DMS153 (cell line): ENCODE results near the gene B4GALNT2.
"Not testable (repeated sequence)": the region's sequence is repeated elsewhere in the genome, so short reads cannot be mapped to it uniquely, and the experiment has no call there.

Source experiments
- DNase-seq: peaks from one replicate; lab custom pipeline; 2025; lab: John Stamatoyannopoulos, UW

The B4GALNT2 gene

DNA sequence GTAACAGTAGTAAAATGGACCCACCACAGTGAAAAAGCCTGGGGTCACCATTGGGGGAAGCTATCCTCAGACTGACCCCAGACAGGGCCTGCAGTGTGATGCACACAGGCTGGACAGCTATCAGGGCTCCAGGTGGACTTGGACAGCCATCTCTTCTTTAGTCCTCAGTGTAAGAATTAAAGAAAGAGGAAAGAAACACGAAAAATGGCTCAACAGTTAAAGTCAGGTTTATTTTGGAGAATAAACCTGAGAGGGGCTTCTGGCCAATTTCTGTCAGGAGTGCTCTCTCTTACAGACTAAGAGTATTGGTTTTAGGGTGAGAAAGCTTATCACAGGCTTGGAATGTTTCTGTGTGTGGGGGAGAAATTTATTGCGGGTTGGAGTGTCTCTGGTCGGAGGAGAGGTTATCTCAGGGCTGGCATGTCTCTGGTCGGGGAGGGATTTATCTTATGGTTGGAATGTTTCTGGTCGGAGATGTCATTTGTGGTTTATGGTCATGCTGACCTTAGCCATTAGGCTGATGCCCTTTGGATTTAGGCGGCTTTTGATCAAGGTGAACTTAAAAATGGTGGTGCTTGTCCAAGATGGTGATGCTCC is 10.8 kb upstream of the B4GALNT2 start:
- no peak for DNase-seq

DNA sequence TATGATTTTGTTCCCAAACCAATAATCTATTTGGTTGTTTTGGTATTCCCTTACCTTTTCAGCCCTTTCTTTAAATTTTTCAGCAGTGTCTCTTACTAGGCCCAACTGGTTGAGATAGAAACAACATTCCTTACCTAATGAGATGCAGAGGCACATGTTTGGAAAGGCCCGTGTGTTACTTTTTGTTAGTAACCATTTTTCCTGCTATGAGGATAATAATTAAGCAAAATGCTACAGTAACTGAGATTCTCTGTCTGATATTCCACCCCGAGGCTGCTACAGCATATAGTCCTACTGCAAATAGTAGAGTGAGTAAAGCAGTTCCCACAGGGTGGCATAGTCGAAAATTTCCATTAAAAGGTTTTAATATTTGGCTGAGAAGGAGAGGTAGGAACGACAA is 10.0 kb upstream of the B4GALNT2 start:
- DNase-seq: no peak

DNA sequence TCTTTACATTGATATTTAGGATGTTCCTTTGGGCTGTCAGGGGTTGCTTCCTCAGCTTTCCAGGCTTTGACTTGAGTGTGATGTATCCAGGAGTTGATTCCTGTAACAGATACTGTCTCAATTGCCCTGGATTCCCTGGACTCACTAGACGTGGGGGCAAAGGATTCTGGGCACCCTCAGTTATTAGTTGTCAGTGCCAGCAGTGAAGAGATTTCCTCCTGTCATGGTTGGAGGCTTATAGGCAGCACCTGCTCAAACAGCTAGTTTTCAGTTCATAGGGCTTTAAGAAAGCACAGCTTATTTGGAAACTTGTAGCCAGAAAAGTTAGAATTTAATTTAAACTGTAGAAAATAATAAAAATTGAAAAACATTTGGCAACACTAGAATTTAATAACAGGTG is 9.5 kb upstream of the B4GALNT2 start:
- DNase-seq: no peak

DNA sequence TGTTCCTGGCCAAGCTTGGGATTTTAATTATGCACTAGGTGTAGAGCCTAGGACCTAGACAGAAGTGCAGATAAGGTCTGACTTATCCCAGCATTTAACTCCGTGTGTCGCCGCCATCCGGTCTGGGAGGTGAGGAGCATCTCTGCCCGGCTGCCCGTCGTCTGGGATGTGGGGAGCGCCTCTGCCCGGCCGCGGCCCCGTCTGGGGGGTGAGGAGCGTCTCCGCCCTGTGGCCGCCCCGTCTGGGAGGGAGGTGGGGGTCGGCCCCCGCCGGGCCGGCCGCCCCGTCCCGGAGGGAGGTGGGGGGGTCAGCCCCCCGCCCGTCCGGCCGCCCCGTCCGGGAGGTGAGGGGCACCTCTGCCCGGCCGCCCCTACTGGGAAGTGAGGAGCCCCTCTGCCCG is 7.1 kb upstream of the B4GALNT2 start:
- DNase-seq: no peak

DNA sequence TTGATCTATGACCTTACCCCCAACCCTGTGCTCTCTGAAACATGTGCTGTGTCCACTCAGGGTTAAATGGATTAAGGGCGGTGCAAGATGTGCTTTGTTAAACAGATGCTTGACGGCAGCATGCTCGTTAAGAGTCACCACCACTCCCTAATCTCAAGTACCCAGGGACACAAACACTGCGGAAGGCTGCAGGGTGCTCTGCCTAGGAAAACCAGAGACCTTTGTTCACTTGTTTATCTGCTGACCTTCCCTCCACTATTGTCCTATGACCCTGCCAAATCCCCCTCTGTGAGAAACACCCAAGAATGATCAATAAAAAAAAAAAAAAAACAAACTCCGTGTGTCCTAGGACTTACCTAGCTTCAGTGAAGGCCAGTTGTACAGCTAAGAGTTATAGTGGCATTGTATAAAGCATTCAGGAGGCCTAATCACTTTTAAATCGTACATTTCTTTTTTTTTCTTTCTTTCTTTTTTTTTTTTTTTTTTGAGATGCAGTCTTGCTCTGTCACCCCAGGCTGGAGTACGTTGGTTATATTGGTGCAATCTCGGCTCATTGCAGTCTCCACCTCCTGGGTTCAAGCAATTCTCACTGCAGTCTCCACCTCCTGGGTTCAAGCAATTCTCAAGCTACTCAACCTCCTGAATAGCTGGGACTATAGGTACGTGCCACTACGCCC is 6.2 kb upstream of the B4GALNT2 start:
- DNase-seq: not testable (repeated sequence)

DNA sequence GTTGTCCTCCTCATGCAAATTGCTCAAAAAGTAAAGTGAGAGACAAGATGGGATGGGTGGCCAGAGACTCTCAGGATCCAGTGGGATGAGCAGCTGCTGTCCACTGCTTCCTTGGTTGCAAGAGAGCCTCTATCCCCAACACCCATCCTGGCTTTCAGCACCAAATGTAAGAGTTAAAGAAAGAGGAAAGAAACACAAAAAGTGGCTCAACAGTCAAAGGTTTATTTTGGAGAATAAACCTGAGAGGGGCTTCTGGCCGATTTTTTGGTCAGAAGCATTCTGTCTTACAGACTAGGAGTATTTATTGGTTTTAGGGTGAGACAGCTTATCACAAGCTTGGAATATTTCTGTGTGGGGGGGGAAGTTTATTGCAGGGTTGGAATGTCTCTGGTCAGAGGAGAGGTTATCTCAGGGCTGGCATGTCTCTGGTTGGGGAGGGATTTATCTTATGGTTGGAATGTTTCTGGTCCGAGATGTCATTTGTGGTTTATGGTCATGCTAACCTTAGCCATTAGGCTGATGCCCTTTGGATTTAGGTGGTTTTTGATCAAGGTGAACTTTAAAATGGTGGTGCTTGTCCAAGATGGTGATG is 3.1 kb upstream of the B4GALNT2 start:
- DNase-seq: not testable (repeated sequence)

DNA sequence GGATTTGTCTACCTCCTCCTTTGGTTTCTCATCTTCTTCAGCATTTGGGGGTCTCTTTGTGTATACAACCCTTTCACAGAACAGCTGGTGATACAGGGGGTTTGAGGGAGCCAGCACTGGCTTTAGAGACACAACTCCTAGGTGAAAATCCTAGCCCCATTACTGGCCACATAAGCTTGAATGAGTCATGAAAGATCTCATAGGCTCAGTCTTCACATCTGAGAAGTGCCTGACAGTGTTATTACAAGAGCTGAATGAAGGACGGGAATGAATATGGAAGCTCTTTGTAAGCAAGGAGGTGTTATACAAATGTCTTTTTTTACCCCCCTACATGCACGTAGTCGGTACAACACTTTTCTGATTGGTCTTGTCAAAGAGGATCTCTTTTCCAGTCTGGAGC is 1.7 kb upstream of the B4GALNT2 start:
- no peak for DNase-seq

DNA sequence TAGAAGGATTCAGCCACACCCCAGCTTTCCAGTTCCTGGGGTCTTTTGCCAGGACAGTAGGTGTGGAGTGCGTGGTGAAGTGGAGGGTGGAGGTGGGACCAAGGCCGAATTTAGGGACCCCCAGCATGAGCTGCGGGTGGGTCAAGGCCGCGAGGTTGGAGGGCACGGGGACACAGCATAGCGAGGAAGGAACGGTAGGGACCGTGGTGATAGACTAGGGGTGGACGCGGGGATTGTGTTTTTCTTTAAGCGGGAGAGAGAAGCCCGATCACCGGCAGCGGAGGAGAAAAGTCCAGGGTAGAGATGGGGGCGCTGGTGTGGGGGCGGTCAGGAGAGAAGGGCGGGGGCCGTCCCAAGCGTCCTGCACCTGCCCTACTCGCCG is 261 bp upstream of the B4GALNT2 start:
- DNase-seq: no peak

DNA sequence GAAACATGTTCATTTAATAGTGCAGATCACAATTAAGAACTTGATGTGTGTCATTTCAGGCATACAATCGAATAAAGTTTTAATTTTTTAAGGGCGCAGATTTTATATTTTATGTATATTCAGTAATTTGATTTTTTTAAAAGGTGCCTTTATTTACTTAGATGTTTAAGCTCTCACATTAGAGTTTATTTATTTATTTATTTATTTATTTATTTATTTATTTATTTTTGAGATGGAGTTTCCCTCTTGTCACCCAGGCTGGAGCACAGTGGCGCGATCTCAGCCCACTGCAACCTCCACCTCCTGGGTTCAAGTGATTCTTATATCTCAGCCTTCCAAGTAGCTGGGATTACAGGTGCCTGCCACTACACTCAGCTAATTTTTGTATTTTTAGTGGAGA is 3.8 kb downstream of the B4GALNT2 start:
- no peak for DNase-seq

DNA sequence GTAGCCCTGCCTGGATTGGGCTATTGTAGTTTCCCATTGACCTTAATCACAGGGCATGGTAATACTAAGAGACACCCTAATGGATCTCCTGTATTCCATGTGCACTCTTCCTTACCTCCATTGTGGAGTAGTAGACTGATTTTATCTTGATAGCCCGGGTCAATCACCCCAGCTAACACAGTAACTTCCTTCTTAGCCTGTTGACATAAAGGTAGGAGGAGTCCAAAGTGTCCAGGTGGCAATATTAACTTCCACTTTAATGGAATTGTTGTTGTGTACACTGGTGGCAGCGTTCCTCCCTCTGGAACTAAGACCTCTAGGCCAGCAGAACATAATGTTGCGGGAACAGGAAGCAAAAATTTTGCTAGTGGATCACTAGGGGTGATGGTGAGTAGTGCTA is 13.1 kb downstream of the B4GALNT2 start:
- peak; percentile 46 for DNase-seq

DNA sequence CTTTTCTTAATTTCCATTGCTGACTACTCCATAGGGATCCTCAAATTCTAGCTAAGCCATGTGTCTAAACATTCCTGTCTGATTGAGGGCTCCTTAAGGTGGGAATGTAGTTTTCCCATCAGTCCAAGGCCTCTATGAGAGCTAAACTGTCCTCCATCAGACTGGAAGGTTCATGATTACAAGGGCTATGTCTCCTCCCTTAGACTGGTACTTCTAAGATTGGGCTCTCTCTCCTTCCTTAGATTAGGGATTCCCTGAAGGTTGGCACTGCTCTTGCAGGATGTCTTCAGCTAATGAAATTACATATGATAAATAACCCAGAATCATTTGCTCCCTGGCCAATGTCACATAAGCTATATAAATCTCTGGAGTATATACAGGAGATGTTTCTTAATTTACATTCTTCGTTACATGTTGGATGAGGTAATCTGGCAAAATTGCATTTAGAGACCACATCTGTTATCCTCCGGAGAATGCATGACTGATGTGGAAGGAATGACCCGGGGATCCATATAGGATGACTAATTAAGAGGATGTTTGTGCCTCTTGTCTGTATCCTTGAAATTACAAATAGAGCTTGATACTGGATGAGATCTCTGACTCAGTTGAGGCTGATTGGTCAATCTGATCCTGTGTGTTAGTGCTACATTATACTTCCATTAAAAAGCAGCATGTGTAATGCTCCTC is 14.2 kb downstream of the B4GALNT2 start:
- DNase-seq: no peak

DNA sequence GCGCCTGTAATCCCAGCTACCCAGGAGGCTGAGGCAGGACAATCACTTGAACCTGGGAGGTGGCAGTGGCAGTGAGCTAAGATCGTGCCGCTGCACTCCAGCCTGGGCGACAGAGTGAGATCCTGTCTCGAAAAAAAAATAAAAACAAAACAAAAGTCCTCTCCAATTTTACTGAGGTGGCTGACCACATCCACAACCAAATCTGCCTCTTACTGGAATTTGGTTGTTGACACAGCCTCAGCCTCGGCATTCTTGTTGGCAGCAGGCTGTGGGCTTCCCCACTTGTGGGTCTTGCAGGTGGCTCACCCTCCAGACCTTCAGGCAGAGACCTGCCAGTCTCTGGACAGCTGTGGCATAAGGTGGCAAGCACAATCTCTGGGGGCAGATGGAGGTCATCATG is 15.6 kb downstream of the B4GALNT2 start:
- DNase-seq: no peak

DNA sequence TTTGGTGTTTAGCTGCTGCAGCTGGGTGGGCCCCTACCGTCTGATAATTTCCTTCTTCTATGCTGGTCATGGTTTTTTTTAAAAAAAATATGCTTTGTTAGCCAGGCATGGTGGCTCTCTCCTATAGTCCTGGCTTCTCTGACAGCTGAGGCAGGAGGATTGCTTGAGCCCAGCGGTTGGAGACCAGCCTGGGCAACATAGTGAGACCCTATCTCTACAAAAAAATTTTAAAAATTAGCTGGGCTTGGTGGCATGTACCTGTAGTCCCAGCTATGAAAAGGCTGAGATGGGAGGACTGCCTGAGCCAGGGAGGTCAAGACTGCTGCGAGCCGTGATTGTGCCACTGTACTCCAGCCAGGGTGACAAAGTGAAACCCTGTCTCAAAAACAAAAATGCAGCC is 19.4 kb downstream of the B4GALNT2 start:
- DNase-seq: no peak

DNA sequence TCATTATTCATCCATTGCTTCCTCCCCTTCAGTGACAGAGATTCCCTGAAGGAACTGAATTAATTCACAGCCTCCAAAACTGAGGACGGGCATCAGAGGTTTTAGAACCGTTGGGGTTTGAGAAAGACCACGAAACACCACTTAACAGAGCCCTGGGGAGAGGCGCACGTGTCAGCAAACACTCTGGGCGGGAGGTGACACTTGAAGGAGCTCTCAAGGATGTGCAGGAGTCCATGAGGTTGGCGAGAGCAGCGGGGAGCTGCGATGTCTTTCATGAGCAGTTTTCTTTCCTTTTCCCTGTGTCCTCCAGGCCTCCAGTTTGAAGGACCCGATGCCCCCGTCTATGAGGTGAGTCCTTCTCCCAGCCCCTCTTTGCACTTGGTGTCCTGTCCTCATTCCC is 23.7 kb downstream of the B4GALNT2 start:
- no peak for DNase-seq

DNA sequence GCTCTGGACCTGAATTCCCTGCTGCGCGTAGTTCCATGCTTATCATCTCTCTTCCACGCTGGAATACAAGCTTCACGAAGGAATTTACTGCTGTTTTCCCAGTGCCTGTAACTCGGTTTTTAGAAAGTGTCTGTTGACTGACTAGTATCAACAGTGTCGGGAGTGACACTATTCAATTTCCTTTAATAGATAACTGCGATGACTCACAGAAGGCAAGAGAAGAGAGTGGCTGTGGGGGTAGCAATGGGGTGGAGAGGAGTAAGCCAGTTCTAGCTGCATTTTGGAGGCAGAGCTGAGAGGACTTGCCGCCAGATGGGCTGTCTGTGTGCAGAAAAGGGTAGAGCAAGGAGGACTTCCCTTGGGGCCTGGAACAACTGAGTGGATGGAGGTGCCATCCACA is 25.2 kb downstream of the B4GALNT2 start:
- DNase-seq: no peak

DNA sequence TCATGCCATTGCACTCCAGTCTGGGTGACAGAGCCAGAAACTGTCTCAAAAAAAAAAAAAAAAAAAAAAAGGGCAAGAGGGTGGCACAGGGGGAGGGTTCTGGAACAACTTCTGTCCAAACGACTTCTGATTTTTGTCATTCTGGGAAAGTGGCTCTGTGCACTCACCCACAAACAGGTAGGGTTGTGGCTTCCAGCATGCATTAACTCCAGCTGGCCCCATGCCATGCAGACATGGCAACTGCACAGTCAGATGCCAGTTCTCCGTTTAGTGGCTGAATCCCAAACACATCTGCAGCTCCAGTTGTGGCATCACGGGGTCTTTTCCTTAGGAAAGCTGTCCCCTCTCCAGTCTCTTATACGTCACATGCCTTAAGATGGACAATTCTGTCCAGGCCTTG is 30.3 kb downstream of the B4GALNT2 start:
- DNase-seq: no peak

DNA sequence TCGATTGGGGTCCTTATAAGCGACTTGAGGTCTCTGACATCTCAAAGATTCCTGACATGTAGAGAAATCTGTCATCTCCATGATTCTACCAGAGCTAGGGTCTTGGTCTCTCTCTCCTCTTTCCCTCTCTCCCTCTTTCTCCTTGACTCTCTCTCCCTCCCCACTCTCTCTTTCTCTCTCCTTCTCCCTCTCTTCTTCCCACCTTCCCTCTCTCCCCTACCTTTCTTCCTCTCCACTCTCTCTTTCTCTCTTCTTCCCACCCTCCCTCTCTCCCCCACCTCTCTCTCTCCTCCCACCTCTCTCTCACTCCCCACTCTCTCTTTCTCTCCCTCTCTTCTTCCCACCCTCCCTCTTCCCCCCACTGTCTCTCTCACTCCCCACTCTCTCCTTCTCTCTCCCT is 32.6 kb downstream of the B4GALNT2 start:
- no peak for DNase-seq

DNA sequence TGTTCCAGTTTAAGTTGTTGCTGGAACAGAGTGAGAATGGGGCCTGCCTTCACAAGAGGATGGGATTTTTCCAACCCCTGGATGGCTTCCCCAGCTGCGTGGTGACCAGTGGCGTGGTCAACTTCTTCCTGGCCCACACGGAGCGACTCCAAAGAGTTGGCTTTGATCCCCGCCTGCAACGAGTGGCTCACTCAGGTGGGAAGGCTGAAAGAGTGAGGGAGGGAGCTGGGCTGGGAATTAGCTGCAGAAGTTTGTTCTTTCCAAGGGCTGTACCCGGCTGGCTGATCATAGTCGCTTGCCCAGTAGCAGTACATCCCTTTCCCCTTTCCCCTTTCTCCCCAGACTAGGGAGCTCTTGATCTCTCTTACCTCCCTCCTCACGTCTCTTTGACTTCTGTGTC is 36.1 kb downstream of the B4GALNT2 start:
- DNase-seq: no peak

DNA sequence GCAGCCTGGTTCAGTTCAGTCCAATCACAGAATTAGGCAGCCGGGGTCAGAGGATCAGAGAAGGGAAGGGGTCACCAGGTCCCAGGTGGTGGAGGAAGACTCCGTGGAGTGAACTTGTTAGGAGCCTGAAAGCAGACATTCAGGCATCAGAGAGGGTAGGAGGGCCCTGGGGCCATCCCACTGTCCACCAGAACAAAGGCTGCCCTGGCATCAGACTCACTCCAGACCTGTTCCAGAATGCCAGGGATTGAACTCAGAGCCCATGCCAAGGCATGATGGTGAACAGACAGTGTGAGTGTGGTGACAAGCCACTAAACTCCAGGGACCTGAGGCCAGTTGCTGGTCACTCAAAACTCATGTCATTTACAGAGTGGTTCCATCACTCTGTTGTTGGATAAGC is 37.6 kb downstream of the B4GALNT2 start:
- no peak for DNase-seq

DNA sequence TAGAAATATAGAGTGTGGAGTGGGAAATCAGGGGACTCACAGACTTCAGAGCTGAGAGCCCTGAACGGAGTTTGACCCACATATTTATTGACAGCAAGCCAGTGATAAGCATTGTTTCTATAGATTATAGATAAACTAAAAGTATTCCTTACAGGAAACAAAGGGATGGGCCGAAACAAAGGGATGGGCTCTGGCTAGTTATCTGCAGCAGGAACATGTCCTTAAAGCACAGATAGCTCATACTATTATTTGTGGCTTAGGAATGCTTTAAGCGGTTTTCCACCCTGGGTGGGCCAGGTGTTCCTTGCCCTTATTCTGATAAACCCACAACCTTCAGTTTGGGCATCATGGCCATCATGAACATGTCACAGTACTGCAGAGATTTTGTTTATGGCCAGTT is 38.1 kb downstream of the B4GALNT2 start:
- not testable (repeated sequence) for DNase-seq

DNA sequence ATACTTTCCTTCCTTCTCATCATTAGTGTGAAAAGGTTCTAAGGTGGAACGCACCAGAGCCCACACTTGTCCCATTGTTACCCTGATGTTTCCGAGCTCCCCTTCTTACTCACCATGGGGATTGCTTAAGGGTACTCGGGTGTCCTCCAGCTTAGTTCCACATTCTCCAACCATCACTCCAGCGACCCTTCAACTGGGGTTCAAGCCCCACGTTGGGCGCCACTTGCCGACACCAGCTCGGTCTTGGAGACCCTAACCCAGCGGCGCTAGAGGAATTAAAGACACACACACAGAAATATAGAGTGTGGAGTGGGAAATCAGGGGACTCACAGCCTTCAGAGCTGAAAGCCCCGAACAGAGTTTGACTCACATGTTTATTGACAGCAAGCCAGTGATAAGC is 43.4 kb downstream of the B4GALNT2 start:
- not testable (repeated sequence) for DNase-seq

DNA sequence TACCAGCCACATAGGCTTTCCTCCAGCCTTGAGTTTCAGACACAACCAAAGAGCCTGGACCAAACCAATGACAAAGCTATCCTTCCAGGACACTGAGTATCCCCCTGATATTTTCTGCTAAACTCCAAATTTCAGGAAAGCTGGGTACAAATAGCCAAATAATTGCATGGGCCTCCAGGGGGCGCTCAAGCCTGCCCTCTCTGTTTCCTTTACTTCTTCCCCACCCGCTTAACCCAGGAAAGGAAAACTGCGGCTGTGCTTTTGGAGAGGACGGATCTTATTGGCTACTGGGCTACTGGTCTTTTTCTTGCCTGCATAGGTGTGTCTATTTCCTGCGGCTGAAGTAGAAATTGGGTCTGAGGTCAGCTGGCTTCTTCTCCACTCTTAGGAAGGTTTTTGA is 47.7 kb downstream of the B4GALNT2 start:
- no peak for DNase-seq

DNA sequence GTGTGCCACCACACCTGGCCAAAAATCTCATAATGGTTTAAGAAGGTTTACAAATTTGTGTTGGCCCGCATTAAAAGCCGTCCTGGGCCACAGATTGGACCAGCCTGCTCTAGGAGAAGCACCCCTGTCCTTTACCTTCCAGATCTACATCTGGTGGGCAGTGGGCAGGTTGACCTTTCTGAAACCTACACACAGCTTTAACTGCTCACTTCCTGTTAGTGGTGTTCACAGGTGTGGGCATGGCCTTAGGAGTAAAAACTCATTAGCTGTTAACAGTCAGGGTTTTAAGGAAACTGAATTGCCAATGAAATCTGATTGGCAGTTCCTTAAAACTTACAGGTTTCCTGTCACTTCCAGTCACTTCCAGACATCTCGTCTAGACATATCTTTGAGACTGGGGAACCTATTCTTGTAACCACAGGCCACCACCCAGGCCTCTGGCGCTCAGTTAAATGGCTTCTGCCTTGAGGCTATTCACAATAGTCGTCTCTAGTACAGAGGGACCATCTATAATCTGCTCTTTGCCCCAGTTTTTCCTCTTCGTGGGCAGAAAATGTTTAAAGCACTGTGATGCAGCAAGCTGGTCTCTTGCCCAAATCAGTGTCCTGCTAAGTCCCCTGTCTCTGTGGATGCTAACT is 48.5 kb downstream of the B4GALNT2 start:
- no peak for DNase-seq
